Ovary (tissue), 9 donors: ENCODE data around the gene SMIM41. TPM values are rescaled to one million over a fixed set of nuclear protein-coding genes. Genes with fewer than 3 reads are reported as not detected.

Source experiments
- DNase-seq, 5 donors: peaks; one replicate each; pipeline ENCODE4 v3.0.0-alpha.2; 2019 to 2020
- H3K27ac ChIP-seq, 2 donors: fragments of 200-600 bp; one replicate each; pipeline versions ENCODE4 v1.5.1 to v1.8.0; 2019 to 2022
- H3K27me3 ChIP-seq: fragments of 200-600 bp; one replicate; pipeline ENCODE4 v1.8.0; 2022
- H3K36me3 ChIP-seq: fragments of 200-600 bp; sonication (generic); one replicate; pipeline ENCODE4 v1.5.1; 2019
- H3K4me1 ChIP-seq: one replicate; pipeline ENCODE4 v1.8.1; 2013; ENCODE audit warnings: mild to moderate bottlenecking, moderate library complexity; ENCODE audit not compliant: insufficient read depth
- H3K4me3 ChIP-seq: fragments of 200-600 bp; sonication (generic); one replicate; pipeline ENCODE4 v1.5.1; 2017
- H3K9me3 ChIP-seq, 2 donors: fragments of 200-600 bp in 1 of 2; sonication (generic) in 1 of 2; one replicate each; pipeline versions ENCODE4 v1.5.1 to v1.8.1; 2013 to 2019; ENCODE audit warnings: mild to moderate bottlenecking in 1 of 2, moderate library complexity in 1 of 2
- EP300 ChIP-seq: sonication (generic); formaldehyde crosslinking; IDR thresholded peaks from one replicate; pipeline ENCODE4 v1.6.1; 2017; ENCODE audit warnings: antibody characterized with exemption
- POLR2A ChIP-seq: fragments of 450-650 bp; IDR thresholded peaks from one replicate; pipeline ENCODE4 v1.6.1; 2017; ENCODE audit warnings: antibody characterized with exemption, mild to moderate bottlenecking, moderate library complexity
- WGBS, 3 donors: extraction: QIAGEN DNeasy Blood & Tissue Kit in 1 of 3; methylation state at CpG; one replicate each; pipeline versions ENCODE4 v1.1.5 to v1.1.7; 2013 to 2017; 5-methylcytosine and 5-hydroxymethylcytosine counted together
- intact Hi-C, 4 donors: fragments of 100-400 bp; cut with DNase I; formaldehyde crosslinking; loops; one replicate each; pipeline versions ENCODE4 v1.11.0 to v1.15.1; 2022 to 2023
- polyA plus RNA-seq, 2 donors: library from polyadenylated mRNA; stranded (reverse); fragments of 200-250 nt in 1 of 2; fragments of 350-450 nt in 1 of 2; fragmentation: Illumina TruSeq in 1 of 2; extraction: RNeasy Lipid Tissue Mini Kit (QIAGEN cat#74804) in 1 of 2; gene quantifications; one replicate each; pipeline ENCODE4 v1.2.3, GENCODE V29; 2013 to 2014
- total RNA-seq, 7 donors: library from RNA; depleted of rRNA in 2 of 7; stranded (reverse); fragments of >200 nt in 2 of 7; fragmentation: NEBNext Ultra II Directional in 3 of 7; extraction: Animal tissue kit (Norgen Biotek cat#: 25700) in 3 of 7; gene quantifications; one replicate each; pipeline versions ENCODE4 v1.1.0 to v1.2.4, GENCODE V29; 2016 to 2023
- TF ChIP-seq, protein P1 (sequence below), 3 donors: fragments of 450-650 bp in 2 of 3; fragments of 200-600 bp in 1 of 3; IDR thresholded peaks; one replicate each; pipeline versions ENCODE4 v1.5.1 to v1.8.0; 2016 to 2022; ENCODE audit warnings: antibody characterized with exemption in 3 of 3, mild to moderate bottlenecking in 1 of 3
- donor health status: DM: no; HTN: no; CAD: no; lungs with moderate emphysema.
- donor health status: DM: no; HTN: no; CAD: no.
- donor health status: Bipolar disorder and iron deficiency.
- donor health status: DM: yes; HTN: yes; CAD: no.
- donor health status: DM: no; HTN: no; CAD: no.
- donor health status: DM: yes; HTN: yes; CAD: no.

Gene SMIM41
- total and polyA plus RNA-seq, 9 donors: 0.32 to 4.5 (median 2.8) TPM

DNA sequence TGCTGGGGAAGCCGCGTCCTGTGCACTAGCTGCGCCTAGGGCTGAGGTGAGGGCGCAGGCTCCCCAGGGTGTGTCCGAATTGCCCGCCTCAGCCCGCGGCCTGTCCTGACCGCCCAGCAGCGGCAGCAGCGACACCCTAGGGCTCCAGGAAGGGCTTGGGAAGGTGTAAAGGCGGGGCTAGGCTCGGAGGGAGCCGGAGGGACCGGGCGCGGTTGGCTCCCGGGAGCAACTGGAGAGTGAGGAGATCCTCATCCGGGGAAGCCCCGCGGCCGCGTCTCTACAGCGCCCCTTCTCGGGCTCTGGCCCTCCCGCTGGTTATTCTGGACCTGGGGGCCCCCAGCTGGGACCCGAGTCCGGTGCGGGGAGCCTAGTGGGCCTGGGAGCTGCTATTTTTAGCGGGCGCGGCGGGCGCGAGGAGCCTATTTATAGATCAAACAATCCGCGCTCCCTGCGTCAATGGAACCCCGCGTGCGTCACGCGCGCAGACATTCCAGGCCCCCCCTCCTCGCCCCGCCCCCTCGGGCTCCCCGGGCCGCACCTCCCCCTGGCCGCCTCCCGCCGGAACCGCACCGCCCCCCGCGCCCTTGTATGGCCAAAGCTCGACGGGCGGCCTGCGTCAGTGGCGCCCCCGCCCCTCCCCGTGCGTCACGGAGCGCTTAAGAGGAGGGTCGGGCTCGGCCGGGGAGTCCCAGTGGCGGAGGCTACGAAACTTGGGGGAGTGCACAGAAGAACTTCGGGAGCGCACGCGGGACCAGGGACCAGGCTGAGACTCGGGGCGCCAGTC, 28.6 kb upstream of the SMIM41 start, which contains the start of gene NR4A1:
TSS of gene NR4A1 (plus strand) at position 685 of the 784 bp plus-strand sequence. CDS start 2,887 bp downstream, outside the sequence.
- intact Hi-C loops: loop anchor here in 1 of 4 donors (2.0 kb wide), 1 partner anchor 18 kb away; no protein-coding TSS in a partner anchor
- peaks cover 12% of the 10 kb centered on the region for H3K4me1 ChIP-seq

DNA sequence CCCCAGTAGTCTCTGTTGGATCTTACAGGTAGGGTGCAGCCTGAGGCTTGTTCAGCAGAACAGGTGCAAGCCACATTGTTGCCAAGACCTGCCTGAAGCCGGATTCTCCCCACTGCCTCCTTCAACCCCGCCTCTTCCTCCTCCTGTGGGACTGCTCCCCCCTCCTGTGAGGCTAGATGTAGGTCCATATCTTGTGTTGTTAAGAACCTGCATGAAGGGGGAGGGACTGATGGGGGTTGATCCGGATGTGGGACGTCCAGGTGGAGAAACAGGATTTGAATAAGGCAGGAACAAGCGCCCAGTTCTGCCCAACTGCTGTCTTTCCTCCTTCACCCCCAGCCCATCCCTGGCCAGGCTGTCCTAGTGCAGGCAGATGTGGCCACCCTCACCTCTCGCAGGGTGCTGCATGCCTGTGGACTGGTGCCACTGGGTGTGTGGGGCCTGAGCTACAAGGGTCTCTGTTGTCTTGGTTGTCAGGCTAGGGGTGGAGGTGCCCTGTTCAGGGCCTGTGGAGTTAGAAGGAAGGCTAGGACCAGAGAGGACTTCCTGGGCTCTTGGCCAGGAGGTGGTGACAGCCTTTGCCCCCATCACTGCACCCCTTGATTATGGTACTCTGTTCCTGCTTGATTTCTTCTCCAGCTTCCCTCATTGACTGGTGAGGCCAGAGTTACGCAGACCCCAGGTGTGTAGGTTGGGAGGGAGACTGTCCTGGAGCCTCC, 26.9 kb upstream of the SMIM41 start:
- Histone ChIP-seq H3K36me3 (no peaks in the 10 kb centered on the region), H3K27ac (peak overlapping the region; percentile 90 to 91), H3K27me3 (no peaks in the 10 kb centered on the region), H3K4me1 (peaks cover 10% of the 10 kb centered on the region), H3K9me3 (no peaks in the 10 kb centered on the region), H3K4me3 (peak overlapping the region; percentile 73)
- peak; percentile 63 to 70 (median 66) for DNase-seq
- no peak for TF ChIP-seq EP300
- TF ChIP-seq POLR2A: peak; percentile 35
- TF ChIP-seq, protein P1, sequence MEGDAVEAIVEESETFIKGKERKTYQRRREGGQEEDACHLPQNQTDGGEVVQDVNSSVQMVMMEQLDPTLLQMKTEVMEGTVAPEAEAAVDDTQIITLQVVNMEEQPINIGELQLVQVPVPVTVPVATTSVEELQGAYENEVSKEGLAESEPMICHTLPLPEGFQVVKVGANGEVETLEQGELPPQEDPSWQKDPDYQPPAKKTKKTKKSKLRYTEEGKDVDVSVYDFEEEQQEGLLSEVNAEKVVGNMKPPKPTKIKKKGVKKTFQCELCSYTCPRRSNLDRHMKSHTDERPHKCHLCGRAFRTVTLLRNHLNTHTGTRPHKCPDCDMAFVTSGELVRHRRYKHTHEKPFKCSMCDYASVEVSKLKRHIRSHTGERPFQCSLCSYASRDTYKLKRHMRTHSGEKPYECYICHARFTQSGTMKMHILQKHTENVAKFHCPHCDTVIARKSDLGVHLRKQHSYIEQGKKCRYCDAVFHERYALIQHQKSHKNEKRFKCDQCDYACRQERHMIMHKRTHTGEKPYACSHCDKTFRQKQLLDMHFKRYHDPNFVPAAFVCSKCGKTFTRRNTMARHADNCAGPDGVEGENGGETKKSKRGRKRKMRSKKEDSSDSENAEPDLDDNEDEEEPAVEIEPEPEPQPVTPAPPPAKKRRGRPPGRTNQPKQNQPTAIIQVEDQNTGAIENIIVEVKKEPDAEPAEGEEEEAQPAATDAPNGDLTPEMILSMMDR (IDR thresholded peaks at IDR 0.05): no peak
- whole genome bisulfite sequencing, 3 donors: 54 to 70% (median 65%) methylated on average over 7 of the region's 7 CpGs
- intact Hi-C loops: no loop called here

More for the DNA sequence above, 28.6 kb upstream of the SMIM41 start, which contains the start of gene NR4A1:
- H3K27me3 ChIP-seq: no peaks in the 10 kb centered on the region
- DNase-seq: peak; percentile 99 to 100 (median 100)
- WGBS, 3 donors: 1% methylated on average over 40 to 77 of the region's 77 CpGs
- H3K4me3 ChIP-seq: peak within 1 kb of the TSS; percentile 73
- peak within 1 kb of the TSS; percentile 95 to 96 for H3K27ac ChIP-seq
- H3K36me3 ChIP-seq: no peaks in the 10 kb centered on the region
- no peaks in the 10 kb centered on the region for H3K9me3 ChIP-seq
- TF ChIP-seq EP300: peak; percentile 92
- TF ChIP-seq, protein P1 (IDR thresholded peaks at IDR 0.05): peak in 2 of 3 donors; percentile 11 to 46
- TF ChIP-seq POLR2A: peak; percentile 98

GRCh38 chr12:52053536-52054209, 25.8 kb upstream of the SMIM41 start:
- peak overlapping the region; percentile 73 for H3K4me3 ChIP-seq
- WGBS, 3 donors: 67 to 81% (median 68%) methylated on average over 9 of the region's 9 CpGs
- TF ChIP-seq EP300: no peak
- TF ChIP-seq POLR2A: no peak
- TF ChIP-seq, protein P1 (IDR thresholded peaks at IDR 0.05): no peak
- H3K36me3 ChIP-seq: no peaks in the 10 kb centered on the region
- H3K4me1 ChIP-seq: peaks cover 10% of the 10 kb centered on the region
- no peaks in the 10 kb centered on the region for H3K27me3 ChIP-seq
- peak; percentile 68 to 80 (median 75) for DNase-seq
- H3K9me3 ChIP-seq: no peaks in the 10 kb centered on the region
- peak overlapping the region; percentile 90 to 91 for H3K27ac ChIP-seq
- intact Hi-C loops: no loop called here

DNA sequence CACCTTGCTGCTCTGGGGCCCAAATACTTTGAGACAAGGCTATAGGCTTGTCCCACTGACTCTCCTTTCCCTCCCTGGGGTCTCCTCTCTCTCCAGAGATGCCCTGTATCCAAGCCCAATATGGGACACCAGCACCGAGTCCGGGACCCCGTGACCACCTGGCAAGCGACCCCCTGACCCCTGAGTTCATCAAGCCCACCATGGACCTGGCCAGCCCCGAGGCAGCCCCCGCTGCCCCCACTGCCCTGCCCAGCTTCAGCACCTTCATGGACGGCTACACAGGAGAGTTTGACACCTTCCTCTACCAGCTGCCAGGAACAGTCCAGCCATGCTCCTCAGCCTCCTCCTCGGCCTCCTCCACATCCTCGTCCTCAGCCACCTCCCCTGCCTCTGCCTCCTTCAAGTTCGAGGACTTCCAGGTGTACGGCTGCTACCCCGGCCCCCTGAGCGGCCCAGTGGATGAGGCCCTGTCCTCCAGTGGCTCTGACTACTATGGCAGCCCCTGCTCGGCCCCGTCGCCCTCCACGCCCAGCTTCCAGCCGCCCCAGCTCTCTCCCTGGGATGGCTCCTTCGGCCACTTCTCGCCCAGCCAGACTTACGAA, 25.2 kb upstream of the SMIM41 start:
- H3K36me3 ChIP-seq: no peaks in the 10 kb centered on the region
- H3K4me1 ChIP-seq: peaks cover 10% of the 10 kb centered on the region
- TF ChIP-seq EP300: no peak
- TF ChIP-seq, protein P1 (IDR thresholded peaks at IDR 0.05): no peak
- no peak for TF ChIP-seq POLR2A
- intact Hi-C loops: no loop called here
- 86 to 92% (median 87%) methylated on average over 21 of the region's 21 CpGs for WGBS, 3 donors
- peak overlapping the region; percentile 90 to 91 for H3K27ac ChIP-seq
- no peaks in the 10 kb centered on the region for H3K9me3 ChIP-seq
- H3K27me3 ChIP-seq: no peaks in the 10 kb centered on the region
- H3K4me3 ChIP-seq: peak overlapping the region; percentile 73
- peak; percentile 65 to 82 (median 75) for DNase-seq
